Stimulated activated CD8-positive, alpha-beta memory T cell treated with anti-CD3 and anti-CD28 coated beads, Interleukin-4, amount 100 ng/mL, for 1 hour (primary cell): ENCODE results near the gene MCRIP2.

Experiments used
- DNase-seq, 2 donors: peaks; one replicate each; pipeline ENCODE4 v3.0.0-alpha.2; 2020; ENCODE audit warnings: low read depth in 2 of 2, low spot score in 1 of 2

MCRIP2 gene

DNA sequence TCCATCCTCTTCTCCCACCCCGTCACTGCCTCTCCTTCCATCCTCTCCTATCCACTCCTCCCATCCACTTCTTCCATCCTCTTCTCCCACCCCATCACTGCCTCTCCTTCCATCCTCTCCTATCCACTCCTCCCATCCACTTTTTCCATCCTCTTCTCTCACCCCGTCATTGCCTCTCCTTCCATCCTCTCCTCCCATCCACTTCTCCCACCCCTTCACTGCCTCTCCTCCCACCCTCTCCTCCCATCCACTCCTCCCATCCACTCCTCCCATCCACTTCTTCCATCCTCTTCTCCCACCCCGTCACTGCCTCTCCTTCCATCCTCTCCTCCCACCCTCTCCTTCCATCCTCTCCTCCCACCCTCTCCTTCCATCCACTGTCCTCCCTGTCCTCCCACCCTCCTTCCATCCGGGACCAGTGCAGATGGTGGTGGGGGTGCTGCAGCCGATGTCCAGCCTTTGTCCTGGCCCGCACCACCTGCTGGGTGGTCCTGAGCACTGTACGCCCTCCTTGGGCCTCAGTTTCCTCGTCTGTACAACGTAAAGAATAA, 9.7 kb upstream of the MCRIP2 start:
- no peak for DNase-seq

DNA sequence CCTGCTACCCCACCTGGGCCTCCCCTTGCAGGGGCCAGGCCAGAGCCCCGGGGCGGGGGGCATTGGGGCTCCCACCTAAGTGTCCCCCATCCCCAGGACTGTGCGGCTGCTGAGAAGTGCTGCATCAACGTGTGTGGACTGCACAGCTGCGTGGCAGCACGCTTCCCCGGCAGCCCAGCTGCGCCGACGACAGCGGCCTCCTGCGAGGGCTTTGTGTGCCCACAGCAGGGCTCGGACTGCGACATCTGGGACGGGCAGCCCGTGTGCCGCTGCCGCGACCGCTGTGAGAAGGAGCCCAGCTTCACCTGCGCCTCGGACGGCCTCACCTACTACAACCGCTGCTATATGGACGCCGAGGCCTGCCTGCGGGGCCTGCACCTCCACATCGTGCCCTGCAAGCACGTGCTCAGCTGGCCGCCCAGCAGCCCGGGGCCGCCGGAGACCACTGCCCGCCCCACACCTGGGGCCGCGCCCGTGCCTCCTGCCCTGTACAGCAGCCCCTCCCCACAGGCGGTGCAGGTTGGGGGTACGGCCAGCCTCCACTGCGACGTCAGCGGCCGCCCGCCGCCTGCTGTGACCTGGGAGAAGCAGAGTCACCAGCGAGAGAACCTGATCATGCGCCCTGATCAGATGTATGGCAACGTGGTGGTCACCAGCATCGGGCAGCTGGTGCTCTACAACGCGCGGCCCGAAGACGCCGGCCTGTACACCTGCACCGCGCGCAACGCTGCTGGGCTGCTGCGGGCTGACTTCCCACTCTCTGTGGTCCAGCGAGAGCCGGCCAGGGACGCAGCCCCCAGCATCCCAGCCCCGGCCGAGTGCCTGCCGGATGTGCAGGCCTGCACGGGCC, 8.9 kb upstream of the MCRIP2 start:
- DNase-seq, result no peak

DNA sequence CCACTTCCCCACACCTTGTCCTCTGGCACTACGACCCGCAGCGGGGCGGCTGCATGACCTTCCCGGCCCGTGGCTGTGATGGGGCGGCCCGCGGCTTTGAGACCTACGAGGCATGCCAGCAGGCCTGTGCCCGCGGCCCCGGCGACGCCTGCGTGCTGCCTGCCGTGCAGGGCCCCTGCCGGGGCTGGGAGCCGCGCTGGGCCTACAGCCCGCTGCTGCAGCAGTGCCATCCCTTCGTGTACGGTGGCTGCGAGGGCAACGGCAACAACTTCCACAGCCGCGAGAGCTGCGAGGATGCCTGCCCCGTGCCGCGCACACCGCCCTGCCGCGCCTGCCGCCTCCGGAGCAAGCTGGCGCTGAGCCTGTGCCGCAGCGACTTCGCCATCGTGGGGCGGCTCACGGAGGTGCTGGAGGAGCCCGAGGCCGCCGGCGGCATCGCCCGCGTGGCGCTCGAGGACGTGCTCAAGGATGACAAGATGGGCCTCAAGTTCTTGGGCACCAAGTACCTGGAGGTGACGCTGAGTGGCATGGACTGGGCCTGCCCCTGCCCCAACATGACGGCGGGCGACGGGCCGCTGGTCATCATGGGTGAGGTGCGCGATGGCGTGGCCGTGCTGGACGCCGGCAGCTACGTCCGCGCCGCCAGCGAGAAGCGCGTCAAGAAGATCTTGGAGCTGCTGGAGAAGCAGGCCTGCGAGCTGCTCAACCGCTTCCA, 8.1 kb upstream of the MCRIP2 start:
- DNase-seq, result no peak

DNA sequence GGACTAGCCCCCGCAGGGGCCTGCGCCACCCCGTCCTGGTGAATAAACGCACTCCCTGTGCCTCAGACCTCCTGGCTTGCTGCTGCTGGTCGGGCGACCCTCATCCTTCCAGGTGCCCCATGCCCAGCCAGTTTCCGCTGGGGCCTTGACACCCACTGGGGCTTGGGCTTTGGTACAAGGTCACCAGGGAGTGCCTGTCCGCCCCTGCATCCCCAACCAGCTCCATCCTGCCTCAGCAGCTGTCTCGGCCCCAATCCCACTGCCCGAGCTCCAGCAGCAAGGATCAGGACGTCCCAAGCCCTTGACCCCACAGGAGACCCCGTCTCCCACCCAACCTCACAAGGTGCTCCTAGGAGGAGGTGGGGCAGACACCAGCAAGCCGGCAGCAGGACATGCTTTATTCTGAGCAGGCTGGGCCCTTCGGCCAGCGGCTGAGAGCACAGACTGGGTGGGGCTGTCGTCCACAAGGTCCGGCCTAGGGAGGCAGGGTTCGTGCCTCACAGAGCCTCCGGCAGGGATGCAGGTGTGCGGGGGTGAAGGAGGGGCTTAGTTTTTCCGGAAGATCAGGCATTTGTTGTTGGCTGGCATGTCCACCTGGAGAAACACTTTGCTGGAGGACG, 7.5 kb upstream of the MCRIP2 start:
- no peak for DNase-seq

DNA sequence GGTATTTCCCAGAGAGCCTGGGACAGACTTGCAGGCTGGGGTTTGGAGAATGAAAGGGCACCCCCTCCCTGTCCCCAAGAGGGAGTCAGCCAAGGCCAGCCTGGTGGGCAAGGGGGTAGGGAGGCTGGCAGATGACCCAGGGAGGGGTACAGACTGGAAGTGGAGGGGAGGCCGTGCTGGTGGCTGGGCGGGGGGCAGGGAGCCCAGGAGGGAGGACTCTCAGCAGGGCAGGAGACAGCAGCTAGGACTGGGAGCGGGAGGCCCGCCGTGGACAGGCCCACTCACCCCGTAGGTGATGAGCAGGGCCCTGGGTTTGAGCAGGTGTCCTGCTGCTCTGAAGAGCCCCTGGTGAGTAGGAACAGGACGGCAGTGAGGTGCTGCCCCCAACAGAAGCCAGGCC, 6.6 kb upstream of the MCRIP2 start:
- no peak for DNase-seq

DNA sequence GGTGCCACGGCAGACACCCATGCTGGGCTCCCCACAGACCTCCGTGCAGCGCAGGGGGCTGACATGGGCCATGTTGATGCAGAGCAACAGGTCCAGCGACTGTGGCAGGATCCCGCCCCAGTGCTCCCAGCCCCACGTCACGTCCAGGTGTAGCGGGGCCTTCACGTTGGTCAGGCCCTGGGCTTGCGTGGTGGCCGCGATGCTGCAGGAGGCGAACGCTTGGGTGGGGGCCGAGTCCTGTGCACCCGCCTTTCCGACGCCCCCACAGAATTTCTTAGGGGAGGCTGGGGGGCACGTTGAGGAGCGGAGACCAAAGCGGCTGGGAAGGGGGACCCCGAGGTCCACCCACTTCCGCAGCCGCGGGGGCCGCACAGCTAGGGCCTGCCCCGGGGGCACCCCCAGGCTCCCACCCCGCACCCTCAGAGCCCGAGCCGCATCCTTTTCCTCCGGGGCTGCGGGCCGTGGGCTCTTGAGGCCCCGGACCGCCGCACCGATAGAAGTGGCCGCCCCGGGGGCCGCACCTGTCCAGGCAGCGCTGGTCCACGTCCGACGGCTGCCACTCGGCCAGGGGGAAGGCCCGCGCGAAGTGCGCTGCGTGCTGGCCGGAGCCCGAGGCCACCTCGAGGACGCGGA, 5.9 kb upstream of the MCRIP2 start:
- DNase-seq, result no peak

DNA sequence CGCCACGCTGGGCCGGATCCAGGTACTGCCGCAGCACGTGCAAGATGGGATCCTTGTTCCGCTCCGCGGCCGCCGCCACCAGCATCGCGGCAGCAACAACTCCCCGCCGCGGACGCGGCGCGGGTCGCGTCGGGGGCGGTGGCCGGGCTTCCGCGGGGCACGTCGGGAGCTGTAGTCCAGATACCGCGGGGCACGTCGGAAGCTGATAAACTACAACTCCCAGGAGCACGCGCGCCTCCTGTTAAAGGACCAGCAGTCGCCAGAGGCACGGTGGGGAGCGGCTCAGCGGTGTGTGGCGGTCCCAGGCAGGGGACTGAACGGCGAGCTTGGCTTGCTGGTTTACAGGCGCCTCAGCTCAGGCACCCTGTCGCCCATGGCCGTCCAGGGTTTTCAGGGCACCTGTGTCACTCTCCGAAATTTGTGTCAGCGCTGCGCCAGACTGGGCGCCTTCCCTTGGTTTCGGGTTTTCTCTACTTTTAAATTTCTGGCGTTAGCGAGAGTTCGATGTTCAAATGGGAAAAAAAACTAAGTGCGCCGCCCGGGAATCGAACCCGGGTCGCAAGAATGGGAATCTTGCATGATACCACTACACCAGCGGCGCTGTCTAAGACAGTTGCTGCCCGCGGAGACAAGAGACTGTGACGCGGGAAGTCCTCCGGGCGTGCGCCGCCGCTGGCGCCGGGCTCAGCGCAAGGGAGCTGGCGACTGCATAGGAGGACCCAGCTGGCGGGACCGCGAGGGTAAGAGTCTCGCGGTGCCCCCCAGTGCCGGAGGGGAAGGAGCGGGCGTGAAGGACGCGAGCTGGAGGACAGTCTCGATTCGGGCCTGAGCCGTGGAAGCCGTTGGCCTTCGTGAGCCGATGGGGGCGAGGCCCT, 5.2 kb upstream of the MCRIP2 start, which contains the start of gene METTL26:
TSS of gene METTL26 (minus strand) at position 100 of the 875 bp plus-strand sequence. CDS start at position 85, 15 bp downstream.
- DNase-seq, result peak; percentile 81 to 84

DNA sequence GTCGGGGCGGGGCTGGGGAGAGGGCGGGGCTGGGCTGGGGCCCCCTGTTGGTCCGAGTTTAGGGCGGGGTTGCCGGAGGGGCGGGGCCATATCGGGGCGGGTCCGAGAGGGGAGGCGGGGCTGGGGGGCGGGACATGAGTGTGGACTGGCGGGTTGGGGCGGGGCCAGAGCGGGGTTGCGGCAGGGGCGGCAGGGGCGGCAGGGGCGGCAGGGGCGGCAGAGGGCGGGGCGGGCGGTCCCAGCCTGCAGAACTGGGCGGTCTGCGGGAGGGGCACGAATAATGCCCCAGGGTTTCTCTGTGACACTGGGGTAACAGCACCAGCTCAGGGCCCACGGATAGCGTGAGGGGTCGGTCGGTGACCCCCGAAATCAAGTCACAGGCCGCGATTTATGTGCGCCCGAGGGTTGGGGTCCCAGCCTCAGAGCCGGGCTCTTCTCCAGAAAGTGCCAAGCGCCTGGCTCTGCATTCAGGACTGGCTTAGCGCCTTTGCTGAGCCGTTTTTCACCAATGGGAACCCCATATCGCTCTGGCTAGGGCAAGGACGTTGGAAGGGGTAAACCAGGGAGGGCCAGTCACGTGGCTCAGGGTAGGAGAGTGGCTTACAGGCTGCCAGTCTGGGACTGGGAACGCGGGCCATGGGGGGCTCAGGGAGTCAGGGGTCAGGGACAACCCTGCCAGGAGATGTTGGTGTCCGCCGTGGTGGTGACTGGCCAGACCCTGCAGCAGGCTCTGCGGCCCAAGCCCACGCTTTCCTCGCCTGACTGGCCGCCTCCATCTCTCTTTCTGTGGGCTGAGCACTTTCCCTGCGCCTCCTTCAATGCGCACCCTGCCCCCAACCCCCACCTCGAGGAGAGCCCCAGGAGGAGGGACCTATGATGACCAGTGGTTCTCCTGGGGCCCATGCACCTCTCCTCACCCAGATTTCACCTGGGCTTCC, 4.3 kb upstream of the MCRIP2 start:
- DNase-seq, result peak; percentile 73 to 77

DNA sequence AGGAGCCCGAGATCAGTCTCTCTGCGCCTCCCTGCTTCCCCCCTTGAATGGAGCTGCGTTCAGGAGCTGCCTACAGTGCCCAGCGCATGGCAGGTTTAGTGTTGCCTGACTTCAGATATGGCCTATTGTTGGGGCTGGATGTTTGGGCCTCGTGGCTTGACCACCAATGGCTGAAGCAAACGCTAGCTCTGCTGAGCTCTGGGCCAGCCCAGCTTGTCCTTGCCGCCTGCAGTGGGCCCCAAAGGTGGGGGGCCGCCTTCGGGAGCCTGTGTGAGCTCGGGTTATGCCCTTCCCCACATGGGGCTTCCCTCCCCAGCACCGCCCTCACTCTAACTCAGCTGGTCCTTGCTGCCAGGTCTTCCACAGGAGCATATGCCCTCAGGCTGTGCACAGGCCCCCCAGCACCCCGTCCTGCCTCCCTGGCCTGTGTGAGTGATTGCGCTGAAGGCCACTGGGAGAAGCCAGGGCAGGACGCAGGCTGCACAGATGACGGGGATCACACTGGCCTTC, 3.5 kb upstream of the MCRIP2 start:
- DNase-seq, result no peak

DNA sequence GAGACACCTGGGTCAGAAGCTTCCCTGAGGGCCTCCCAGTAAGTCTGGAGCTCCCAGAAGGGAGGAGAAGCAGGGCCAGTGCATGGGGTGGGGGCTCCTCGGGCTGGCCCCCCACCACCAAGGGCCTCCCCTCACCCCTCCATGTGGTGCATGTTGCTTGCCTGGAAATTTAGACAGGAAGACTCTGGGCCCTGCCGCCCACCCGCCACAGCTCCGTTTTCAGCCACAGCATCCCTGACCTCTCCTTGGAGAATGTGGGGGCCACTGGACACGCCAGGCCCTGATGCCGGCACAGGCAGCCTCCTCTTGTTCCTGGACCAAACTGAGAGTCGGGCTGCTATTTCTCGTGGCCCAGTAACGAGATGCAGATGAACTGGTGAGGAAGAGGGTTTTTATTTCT, 2.8 kb upstream of the MCRIP2 start:
- DNase-seq, result no peak

DNA sequence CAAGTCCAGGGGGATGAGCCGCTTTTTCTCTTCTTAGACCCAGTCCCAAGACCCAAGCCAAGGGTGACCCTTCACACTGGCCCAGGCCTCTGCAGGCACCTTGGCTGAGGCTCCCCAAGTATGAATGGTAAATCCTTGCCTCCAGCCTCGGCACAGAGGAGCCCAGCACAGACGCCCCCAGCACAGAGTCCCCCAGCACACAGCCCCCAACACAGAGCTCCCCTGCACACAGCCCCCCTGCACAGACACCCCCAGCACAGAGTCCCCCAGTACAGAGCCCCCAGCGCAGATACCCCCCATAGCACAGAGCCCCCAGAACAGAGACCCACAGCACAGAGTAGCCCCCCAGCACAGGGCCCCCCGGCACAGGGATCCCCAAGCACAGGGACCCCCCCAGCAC, 1.0 kb upstream of the MCRIP2 start:
- DNase-seq, result no peak

DNA sequence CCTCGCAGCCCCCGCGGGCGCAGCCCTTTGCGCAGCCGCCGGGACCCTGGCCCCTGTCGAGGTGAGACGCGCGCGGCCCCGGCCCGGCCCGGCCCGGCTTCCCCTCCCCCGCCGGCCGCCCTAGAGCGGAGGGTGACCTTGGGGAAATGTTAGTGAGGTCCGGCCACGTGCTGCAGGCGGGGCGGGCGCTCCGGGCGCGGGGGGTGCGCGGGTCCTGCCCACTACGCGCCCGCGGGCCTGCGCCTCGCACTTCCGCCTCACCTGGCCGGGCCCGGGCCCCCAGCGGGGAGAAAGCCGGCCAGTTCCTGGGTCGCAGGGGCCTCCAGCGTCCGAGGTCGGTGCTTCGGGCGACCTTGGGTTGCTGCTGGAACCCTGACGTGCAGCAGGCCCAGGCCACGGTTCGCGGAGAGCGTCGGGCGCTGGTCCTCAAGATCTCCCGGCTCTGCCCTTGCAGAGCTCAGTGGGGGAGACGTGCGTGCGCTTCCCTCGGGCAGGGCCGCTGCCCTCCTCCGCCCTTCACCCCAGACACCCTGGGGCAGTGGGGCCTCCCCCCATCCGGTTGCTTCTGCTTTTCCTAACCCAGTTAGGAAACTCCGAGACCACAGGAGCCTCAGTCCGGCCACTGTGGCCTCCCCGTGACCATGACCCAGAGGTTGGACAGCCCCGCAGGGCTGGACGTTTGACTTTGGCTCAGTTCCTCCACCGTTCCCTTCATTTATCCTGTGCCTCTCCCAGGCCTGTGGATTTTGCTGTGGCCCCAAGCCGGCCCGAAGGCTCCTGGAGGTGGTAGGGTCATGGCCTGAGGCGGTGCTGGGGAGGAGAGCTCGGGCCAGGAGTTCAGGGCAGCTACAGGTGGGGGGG, 791 bp downstream of the MCRIP2 start:
- no peak for DNase-seq

DNA sequence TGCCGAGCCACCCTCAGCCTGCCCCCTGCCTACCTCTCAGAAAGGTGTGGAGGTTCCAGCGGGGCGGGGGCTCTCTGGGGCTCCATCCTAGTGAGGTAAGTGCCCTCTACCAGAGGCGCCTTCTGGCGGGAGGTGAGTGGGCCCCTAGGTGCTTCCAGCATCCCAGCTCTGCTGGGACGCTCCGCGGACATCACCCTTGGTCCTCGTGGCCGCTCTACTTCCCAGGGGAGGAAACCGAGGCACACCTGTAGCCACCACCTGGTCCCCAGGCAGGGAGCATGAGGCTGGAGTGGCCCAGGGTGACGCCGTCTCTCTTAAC, 1.4 kb downstream of the MCRIP2 start:
- no peak for DNase-seq

DNA sequence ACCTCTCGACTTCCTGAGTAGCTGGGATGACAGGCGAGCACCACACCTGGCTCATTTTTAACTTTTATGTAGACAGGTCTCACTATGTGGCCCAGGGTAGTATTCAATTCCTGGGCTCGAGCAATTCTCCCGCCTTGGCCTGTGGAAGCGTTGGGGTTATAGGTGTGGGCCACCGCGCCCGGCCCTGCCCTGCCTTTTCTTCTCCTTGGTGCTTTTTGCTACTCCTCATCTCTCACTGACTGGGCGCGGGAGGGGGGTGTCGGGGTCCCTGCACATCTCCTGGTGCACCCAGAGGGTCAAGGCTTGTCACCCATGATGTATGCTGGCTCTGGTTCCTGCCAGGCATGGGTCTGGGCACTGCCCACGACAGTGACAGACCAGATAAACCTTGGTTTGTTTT, 2.9 kb downstream of the MCRIP2 start:
- no peak for DNase-seq

DNA sequence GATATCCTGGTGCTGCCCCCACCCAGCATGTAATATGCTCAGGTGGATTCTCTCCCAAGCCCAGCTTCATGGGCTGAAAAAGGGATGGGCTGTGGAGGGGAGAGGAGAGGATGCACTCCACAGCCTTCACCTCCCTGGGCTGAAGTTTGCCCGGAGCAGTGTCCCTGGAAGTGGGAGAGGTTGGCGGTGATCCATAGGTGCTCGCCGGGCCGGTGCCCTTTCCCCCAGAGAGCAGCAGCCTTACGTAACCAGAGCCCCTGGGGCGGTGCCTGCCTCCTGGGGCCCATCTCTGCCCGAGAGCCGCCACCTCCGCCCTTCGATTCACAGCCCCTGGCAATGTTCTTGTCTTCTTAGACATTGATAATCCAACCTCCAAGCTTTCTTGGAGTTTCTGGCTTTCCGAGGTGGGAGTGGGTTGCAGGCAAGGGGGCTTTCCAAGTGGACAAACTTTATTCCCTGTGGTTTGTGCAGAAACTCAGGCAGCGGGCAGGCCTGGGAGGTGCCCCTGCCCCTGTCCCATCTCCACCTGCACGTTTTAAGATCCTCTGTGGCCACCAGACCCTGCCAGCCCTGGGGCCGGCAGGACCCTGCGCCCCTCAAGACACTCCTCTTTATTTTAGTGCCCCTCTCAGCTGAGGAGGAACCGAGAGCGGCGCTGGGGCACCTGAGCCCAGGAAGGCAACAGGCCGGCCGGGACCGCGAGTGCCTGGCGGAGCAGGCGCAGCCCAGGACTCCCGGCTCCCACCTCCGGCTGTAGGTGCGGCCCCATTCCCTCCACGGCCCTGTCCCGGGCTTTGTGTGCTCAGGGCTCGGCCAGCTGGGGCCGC, 4.4 kb downstream of the MCRIP2 start:
- DNase-seq, result no peak

DNA sequence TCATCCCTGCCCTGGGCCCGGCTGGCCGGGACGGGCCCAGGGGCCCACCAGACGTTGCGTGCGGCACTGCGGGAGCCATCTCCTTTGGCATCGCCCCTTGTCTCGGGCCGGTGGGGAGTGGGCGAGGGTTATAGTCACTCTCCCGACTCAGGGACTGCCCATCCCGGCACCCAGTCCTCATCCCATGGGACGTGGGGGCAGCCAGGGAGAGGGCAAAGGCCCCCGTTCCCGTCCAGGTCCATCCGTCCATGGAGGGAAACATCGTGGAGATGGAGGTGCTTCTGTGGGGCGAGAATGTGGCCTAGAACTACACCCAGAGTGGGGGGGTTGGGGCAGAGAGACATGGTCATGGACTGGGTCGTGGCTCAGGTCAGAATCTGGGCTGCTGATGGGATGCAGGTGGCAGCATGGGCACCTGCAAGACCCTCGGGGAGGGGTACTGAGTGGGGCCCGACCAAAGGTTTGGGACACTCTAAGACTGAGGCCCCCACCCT, 5.1 kb downstream of the MCRIP2 start:
- no peak for DNase-seq
